NCI-H748 treated with DMSO at 0.1 percent for 48 hours (cell line): ENCODE results near the gene KRT4.
"Not testable (repeated sequence)": the region's sequence is repeated elsewhere in the genome, so short reads cannot be mapped to it uniquely, and the experiment has no call there.

Source experiments
- DNase-seq: peaks from one replicate; lab custom pipeline; 2025; lab: John Stamatoyannopoulos, UW

KRT4 gene

DNA sequence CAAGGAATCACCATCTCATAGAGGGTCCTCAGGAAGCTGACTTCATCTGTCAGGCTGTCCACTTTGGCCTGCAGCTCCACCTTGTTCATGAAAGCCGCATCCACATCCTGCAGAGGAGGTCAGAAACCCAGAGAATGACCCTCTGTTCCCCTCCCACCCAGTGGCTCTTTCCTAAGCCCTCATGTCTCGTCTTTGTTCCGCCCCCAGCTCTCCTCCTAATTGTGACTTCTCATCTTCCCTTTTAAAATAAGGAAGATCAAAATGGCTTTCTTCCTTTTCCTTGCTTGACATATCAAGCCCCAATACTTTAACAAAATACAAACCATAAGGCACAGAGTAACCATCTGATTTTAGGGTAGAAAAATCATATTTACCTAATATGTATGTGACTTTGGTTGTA is 41.1 kb downstream of the KRT4 start:
- no peak for DNase-seq

DNA sequence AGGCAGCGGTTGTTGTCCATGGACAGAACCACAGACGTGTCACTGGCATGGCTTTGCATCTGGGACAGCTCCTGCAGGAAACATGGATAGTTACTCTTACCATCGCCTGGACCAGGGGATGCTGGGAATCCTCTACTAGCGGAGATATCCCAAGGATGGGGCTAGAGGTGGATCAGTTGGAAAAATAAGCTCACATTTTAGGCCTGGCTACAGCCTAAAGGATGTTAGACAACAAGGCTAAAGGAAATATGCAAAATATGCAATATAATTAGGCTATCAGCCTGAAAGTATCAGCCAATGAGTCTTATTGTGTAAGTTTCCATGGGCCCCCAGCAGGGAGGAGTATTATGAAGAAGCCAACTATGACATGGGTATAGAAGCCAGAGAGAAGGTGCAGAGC is 41.7 kb downstream of the KRT4 start:
- DNase-seq: no peak

DNA sequence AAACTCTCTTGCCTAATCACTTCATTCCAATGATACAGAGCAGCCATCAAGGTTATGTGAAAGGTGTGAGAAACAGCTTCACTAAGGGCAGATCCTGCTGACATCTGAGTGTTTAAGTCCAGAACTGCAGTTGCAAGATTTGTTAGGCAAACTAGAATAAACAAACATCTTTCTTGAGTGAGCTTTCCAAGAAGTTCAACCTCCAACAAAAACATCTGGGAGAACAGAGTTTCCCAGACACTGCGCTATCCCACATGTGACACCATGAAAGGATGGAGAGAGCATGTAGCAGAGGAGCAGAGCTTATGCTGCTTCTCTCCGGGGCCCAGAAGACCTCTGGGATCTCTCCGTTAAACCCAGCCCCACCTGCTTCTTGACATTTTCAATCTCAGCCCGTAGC is 42.4 kb downstream of the KRT4 start:
- no peak for DNase-seq

DNA sequence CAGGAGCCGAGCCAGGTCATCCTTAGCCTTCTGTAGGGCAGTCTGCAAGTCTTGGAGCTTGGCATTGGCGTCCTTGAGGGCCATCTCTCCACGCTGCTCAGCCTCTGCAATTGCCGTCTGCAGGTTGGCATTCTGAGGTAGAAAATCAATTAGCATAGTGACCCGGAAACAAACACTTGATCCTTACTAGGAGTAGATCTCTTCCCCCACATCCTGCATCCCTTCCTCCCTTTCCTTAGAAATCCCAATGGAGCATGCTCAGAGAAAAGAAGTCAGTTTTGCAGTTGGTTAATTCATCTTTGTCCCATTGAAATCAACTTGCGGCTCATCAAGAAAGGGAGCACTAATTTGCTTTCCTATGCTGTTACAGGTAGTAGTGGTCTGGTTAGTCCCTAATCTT is 42.8 kb downstream of the KRT4 start:
- DNase-seq: no peak

DNA sequence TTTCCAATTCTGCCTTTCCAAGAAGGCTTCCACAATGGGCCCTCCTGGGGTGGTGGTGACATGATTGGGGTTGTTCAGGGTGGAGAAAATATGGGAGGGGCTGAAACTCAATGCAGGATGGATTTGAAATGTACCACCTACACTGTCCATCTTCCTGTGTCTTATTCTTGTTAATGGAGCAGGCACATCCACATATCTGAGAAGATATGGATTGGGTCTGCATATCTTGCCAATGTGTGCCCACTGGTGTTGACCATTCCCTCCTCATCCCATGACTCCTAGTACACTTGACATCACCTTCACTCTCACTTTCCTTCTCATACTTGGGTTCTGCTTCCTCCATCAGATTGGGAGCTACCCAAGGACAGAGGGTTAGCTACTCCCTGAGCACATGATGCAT is 44.0 kb downstream of the KRT4 start:
- DNase-seq: no peak

DNA sequence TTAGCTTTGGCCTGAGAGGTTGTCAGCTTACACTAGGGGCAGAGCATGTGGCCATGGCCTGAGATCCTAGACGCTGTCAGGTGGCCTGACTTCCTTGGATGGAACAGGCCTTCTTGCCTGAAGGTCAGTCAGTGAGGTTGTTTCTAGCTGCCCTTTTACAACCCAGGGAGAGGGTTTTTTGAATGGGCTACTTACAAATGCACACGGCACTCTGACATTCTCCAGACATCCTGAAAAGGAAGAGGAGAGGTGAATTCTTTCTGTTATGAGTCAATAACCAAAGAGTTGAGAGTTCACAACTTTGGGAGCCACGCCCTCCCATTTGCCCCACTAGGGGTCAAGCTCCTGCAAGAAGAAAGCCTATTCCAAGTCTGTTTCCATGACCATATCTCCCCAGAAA is 44.6 kb downstream of the KRT4 start:
- DNase-seq: no peak

DNA sequence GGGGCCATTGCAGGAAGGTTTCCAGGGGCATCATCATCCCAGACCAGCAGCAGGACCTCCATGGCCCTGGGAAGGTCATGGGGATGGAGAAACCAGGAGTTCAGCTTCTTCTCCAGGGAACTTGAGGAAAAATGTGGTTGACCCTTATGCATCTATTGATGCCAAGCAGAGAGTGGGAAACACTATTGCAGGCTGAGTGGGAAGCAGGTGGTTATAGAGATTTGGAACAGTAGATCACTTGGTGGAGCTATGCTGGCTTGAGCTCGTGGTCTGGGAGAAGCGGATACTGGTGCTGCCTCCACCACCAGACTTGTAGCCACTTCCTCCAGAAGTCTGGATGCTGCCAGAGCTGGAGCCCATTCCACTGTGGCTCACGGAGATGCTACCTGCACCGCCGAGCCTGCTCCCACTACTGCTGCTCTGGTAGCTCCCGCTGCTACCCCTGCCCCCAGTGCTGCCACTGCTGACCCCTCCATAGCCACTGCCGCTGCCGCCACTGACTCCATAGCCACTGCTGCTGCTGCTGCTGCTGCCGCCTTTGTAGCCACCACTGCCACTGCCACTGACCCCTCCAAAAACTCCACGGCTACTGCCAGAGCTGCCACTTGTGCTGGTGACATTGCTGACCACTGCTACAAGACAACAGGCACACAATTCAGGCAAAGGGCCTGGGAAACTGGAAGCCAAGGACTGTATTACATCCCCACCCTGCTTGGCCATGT is 45.3 kb downstream of the KRT4 start:
- no peak for DNase-seq

DNA sequence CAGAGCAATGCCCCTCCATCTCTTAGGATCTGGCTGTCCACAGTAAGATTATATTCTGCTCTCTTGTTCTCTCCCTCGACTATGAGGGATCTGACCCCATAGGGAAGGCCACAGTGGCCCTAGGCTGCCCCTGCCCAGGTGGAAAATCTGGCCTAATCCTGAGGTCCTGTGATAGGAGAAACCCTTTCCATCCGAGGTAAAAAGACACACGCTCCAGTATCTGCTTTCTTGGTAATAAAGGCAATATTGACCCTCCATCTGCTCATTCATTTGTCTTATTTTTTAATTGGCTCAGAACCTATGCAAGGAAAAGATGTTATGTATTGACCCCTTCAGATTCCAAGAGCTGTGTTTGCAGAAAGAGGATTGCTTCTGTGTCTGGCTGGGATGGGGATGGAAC is 46.5 kb downstream of the KRT4 start:
- DNase-seq: no peak

DNA sequence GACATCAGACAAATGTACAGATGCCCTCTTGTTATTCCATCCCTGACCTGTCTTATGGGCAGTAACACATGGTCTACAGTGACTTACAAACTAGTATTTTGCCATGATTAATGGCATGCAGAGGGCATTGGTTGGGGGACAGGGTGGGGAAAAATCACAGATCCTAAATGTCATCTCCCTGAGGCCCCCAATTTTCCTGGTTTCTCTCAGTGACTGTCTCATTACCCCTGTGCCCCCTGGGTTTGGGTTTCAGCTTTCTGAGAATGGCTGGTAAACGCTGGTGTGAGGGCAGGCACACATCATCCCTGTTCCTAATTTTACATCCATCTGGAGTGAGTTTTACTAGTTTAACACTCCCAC is 46.9 kb downstream of the KRT4 start:
- no peak for DNase-seq

DNA sequence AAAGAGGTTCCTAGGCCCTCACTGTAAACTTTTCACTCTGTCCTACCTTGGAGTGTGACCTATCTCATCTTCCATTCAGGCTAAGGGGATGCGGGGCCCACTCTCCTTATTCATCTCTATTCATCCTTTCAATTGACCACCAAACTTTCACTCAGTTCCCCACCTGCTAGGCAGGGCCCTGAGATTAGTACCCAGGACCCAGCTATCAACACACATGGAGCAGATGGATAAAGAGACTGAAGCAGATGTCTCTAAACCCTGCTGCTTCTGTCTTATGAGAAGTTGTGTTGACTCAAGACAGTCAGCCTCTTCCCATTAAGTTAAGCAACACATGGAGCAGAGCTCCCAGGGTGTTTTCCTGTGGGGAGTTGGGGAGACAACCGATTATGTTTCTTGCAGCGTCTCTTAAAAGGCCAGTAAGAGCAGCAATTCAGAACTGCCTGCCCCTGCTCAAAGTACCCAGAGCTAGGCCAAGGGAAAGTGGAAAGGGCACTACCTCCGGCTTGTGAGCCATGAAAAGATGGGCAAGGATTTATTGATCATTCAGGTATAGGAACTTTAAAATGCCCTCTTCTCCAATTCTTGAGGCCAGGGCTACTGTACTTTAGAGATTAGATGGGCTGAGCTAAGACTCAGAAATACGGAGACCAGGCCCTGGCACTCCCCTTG is 47.4 kb downstream of the KRT4 start:
- no peak for DNase-seq

DNA sequence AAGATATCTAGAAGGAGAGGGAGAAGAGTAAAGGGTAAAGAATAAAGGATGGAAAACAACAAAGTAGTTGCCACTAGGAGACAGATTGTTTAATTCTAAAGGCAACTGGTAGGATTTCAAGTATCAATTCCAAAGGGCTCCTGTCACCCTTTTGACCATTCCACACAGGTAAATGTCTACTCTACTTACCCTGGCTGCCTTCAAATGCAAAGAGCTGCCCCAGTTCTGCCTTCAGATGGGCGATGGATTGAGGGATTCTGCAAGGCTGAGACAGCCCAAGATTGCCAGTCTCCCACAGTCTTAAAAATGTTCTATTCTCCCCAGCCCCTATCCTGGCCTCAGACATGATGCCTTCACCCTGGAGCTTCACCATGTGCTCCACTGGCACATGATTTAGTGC is 48.2 kb downstream of the KRT4 start:
- no peak for DNase-seq

DNA sequence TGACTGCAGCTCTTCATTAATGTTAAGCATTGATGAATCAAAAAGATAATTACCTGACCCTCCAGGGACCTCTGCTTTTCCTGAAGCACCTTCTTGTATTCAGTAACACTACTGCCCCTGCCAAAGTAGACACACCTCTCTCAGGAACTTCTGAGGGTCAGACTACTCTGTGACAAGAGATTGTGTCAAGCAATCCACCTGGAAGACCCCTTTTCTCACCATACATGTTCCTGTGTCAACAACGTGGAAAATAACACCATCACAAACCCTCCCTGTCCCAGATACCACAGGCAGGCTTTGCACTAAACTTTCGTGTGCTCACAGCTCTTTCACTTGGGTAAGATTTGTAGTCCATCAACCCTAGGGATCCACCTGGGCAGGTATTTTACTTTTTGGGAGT is 49.9 kb downstream of the KRT4 start:
- DNase-seq: no peak

DNA sequence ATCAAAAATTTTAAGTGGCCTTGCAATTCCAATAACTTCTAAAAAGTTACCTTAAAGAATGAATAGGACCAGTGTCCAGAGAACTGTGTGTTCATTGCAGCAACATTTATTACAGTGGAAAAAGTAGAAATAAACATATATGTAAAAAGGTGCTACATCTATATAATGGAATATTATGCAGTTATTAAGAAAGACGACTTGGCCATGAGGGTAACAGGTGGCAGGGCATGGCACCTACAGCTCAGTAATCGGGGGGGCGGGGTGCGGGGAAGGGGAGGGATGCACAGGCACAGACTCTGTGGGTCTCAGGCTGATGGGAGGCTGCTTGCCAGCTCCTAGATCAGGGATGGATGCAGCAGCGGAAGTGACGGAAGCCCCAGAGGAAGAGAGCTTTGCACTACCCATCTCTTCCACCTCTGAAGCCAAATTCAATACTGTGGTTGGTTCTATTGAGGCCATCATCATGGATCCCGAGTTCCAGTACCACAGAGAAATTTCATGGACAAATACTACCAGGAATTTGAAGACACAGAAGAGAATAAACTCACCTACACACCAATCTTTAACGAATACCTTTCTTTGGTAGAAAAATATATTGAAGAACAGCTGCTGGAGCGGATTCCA is 50.8 kb downstream of the KRT4 start:
- DNase-seq: no peak

DNA sequence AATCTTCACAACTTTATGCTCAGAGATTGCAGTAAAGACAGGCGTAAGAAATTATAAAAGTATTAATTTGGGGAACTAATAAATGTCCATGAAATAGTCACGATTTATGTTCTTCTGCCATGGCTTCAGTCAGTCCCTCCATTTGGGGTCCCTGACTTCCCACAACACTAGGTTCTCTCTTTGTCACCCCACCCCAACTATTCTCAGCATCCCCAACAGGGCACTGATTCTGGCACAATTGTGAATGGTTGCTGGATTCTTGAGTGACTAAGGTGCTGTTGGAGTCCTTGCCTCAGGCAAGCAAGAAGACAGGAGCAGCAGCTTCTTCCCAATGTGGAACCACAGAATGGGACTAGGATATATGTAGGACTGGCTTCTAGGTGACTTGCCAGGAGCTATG is 52.1 kb downstream of the KRT4 start:
- DNase-seq: no peak

DNA sequence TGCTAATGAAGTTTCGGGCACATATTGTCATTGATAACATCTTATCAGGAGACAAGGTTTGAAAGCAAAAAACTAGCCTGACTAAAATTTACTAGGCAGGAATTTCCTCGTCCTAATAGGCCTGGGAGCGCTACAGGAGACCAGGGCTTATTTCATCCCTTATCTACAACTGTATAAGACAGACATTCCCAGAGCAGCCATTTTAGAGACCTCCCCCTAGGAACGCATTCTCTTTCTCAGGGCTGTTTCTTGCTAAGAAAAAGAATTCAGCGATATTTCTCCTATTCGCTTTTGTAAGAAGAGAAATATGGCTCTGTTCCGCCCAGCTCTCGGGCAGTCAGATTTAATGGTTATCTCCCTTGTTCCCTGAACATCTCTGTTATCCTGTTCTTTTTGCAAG is 52.7 kb downstream of the KRT4 start:
- not testable (repeated sequence) for DNase-seq

DNA sequence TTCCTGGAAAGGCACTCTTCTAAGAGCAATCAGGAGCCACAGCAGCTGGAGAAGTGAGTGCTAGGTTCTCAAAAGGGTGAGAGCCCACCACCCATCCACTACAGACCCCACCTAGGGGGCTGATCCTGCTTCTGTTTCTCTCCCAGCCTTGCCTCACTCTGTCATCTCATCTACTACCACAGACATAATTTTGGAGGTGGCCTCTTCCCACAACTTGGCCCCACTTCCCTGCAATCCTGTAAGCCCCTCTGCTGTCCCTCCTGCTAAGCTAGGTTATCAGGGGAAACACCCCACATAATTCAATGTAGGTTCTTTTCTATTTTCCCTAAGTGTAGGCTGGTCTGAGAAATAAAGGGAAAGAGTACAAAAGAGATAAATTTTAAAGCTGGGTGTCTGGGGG is 53.3 kb downstream of the KRT4 start:
- no peak for DNase-seq

DNA sequence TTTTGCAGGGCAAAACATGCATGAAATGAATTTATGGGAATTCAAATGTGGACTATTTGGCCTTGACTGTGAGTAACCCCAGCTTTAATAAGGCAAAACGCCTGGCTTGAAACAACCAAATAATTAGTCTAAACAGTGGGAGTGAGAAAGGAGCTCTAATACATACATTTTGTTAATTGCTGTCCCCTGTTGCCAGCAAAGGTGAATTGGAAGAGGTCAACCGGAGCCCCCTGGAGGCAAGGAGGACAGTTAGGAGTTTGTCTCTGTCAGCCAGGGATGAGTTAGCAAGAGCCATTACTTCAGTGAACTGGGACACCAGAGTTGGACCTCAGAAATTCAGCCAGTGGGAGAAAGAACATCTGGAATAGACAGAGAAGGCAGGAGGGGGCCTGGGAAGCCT is 54.2 kb downstream of the KRT4 start:
- DNase-seq: no peak

DNA sequence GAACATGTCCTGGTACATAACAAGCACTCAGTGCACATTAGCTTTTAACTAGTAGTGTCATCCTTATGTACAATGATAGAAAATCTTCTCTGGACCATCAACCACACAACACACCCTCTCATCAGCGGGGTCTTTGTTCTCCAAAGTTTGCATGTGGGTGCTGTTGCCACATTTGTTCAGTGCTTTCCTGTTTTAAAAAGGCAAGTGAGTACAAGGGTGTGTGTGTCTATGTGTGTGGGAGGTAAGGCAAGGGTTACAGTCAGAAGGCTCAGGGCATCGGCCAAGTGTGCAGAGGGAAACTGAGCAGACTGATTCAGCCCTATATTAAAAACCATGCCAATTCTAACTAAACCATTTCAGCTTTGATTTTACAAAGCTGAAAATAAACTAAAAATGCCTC is 54.7 kb downstream of the KRT4 start:
- DNase-seq: no peak

DNA sequence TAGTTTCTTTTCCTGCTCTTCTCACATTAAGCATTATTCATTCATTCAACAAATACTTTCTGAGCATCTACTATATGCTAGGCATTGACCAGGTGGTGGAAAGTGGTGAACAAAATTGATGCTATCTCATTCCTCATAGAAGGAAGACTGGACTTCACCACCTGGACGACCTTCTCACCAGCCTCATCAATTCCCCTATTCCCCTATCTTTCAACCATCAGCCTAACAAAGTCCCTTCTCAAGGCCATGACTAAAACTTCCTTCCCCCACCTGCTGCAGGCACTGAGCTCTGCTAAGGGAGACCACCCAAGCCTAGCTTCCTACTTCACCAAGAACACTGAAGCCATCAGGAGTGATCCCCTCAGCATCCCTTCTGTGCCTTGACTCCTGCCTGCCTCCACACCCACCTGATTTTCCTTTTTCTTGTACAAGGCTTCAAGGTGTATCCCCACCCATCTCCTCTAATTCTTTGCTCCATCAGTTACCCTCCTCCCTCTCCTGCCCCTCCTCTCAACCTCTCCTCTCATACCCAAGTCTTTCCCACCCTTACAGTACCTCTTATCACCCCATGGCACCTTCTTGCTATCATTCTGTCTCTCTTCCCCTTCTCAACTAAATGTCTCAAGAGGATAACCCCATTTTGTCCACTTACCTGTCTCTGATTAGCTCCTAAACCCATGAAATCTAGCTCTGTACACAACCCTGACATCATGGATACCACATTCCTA is 56.3 kb downstream of the KRT4 start:
- DNase-seq: no peak
